ENCODE data around the gene THAP9.
"Not testable (repeated sequence)": the region's sequence is repeated elsewhere in the genome, so short reads cannot be mapped to it uniquely, and the experiment has no call there.

The THAP9 gene

DNA sequence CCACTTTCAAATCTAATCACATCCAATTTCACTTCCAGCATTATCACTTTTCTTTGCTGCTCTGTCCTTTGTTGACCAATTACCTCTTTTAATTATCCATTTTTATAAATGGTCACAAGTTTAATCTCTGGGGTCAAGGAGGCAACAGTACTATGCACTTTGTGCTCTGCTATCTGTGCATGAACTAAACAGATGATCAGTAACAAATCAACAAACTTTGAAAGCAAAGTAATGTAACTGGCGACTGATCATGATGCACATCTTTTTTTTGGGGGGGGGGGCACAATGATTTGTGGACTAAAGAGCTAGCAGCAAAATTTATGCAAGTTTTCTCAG is 8.1 kb upstream of the THAP9 start:
- DNase-seq (ENCODE audit: low read depth in 2 of 2), result no peak

DNA sequence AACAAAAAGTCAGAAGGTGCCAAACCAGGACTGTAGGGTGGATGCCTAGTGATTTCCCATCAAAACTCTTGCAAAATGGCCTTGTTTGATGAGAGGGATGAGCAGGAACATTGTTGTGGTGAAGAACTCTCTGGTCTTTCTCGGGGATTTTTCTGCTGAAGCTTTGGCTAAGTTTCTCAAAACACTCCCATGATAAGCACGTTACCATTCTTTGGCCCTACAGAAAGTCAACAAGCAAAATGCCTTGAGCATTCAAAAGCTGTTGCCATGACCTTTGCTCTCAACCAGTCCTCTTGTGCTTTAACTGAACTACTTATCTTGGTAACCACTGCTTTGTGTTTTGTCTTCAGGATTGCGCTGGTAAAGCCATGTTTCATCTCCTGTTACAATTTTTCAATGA is 6.6 kb upstream of the THAP9 start:
- no peak for DNase-seq (ENCODE audit: low read depth in 2 of 2)

DNA sequence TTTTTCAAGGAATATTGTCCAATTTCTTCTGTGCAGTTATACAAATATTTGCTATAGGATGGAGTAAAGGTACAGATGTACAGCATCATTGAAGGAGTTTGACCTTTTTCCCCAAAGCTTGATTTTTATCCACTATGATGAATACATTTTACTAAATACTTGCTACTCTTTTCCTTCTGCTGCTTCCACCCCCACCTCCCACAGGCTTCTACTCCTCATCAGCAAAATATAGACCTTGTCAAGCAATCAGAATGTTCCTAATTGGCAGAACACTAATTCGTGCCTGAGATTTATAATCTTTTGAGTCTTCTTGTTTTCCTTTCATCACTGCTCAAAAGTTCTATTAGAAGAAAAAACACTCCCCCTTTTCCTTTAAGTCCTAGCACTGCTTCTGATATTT is 3.8 kb upstream of the THAP9 start:
- DNase-seq (ENCODE audit: low read depth in 2 of 2), result no peak

DNA sequence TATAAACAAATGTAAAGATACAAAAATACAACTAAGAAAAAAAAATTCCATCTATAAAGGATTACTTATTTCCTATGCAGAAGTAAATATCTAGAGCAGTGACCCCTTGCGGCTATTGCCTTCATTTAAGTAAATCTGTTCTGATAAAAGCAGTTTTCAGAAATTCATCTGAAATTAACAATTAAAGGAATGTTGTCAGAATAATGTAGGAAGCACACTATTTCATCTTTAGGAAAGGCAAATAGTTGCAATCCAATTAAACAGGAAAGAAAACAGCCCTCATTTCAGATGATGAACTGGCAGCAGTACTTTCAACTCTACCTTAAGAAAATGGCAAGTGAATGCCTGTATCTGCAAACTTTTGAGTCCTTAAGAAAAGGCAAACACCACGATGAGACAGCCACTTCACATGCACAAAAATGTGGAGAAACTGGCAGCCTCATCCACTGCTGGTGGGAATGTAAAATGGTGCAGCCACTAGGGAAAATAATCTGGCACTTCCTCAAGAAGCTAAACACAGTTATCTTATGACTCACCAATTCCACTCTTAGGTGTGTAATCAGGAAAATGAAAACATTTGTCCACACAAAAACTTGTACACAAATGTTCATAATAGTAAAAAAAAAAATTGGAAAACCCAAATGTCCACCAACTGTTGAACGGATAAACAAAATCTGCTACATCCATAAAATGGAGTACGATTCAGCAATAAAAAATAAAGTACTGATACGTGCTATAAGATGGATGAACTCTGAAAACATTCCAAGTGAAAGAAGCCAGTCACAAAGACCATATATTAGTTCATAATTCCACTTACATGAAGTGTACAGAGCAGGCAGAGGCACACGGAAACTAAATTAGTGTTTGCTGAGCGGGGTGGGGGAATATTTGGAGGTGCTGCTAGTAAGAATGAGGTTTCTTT is 2.0 kb upstream of the THAP9 start:
- peak; percentile 75 to 81 for DNase-seq (ENCODE audit: low read depth in 2 of 2)

DNA sequence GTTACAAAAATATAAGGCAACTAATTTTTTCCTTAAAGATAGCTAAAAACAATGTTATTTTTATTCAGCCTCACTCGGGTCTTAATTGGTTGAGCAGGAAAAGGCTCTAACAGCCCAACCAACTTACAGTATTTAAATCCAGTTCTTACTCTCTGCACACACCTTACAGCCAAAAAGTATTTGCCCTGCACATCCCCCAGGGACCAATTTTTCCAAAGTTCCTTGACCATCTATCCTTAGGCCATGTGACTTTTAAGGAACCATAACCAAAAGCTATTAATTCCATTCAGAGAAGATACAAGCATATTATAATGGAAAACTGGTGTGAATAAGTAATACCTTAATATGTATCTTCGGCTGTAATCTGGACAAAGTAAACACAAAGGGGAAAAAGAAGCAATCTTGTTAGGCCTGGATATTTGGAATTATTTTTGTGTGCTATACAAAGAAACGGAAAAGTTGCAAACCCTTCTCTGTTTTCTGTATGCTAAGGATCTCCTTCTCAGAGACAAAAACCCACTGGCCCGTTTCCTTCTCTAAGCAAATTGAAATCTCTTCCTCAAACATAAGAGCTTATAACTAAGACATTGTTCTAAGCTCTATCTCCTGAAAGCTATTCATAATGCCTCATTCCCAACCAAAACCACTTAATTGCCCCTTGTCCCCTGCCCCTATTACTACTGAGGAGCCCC is 1.0 kb upstream of the THAP9 start:
- DNase-seq (ENCODE audit: low read depth in 2 of 2), result no peak

DNA sequence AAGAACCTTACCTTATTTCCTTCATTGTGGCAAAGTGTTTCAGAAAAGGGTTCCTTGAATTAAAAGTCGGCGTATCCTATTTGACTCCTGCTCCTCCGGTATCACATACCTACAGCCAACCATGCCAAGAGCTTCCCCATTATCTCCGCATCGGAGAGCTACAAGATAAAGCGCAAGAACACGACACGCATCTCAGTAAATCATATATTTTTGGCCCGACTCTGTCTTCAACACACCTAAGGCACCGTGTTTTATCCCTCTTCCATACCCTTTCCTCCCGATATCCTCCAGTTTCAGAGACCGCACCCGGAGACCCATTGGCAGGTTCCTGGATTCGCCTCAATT is 497 bp upstream of the THAP9 start:
- no peak for DNase-seq (ENCODE audit: low read depth in 2 of 2)

DNA sequence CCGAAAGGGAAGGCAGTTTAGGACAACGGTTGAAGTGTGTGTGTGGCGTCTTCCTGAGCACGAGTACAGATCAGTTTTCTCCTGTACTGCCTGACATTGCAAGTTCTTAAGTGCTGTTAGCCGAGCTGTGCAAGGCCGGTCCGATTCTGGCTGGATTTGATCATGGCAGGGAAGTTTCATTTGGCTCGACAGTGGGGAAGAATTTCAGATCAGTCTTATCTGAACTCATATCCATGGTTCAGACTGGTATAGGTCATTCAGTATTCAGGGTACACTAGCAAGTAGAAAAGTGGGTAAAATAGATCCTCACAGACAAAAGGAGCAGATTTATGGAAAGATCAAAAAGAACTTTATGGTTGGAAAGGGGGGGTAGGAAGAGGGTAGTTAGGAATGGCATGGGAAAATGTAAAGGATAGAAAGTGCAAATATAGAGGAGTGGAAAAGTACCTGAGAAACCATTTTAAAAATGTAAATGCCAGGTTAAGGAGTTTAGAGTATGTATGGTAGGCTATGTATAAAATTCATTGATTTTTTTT is 716 bp downstream of the THAP9 start:
- DNase-seq (ENCODE audit: low read depth in 2 of 2), result no peak

DNA sequence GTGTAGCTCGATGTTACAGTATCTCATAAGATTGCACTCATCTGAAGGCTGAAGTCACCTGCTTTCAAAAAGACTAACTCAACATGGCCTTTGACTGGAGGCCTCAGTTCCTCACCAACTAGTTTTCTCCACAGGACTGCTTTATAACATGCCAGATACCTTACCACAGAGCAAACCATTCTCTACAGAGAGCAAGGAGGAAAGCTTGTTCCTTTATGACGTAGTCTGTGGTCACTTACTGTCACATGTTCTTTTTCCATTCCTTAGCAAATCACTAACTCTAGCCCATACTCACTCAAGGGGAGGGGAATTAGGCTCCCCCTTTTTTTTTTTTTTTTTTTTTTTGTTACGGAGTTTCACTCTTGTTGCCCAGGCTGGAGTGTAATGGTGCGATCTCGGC is 3.2 kb downstream of the THAP9 start:
- DNase-seq (ENCODE audit: low read depth in 2 of 2), result no peak

DNA sequence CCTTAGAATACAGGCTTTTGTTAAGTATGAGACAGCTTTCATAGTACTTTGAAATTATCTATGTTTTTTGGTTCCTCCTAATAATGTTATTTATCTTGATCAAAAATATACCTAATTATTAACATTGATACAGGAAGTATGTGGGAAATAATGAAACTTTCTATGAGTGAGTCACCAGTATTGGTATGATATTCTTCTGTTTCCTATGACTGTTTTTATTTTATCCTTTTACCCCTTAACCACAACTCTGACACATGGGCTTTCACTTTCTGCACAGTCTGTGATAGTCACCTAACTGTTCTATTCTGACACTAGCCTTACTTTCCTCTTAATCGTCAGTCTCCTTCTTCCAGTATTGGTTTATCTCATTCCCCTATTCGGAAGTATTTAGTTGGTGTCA is 4.7 kb downstream of the THAP9 start:
- no peak for DNase-seq (ENCODE audit: low read depth in 2 of 2)

DNA sequence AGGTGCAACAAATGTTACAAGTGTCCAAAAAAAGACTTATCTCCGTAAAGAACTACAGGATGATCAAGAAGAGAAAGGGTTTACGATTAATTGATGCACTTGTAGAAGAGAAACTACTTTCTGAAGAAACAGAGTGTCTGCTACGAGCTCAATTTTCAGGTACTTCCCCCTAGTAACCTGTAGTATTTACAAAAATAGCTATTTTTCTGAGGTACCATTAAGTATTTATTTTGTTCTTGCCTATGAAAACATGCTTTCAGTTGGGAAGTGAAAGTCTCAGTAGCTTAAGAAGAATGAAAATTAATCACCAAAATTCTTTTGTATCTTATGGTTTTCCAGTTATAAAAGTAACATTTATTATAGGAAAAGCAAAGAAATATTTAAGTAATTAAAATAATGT is 5.9 kb downstream of the THAP9 start:
- DNase-seq (ENCODE audit: low read depth in 2 of 2), result no peak

DNA sequence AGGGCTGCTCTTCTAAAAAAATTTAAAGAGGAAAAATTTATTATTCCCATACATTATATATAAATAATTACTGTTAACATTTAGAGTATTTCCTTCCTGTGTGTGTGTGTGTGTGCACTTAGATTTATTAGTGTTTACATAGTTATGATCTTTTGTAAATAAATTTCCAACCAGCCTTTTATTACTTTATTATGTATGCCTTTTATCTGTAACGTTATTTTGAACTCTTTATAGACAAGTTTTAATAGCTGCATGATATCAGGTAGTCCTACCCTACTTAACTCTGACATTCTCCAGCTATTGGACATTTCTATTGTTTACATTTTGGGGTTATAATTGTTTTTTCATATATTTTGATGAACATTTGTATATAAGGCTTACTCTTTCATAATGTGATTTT is 8.8 kb downstream of the THAP9 start:
- no peak for DNase-seq (ENCODE audit: low read depth in 2 of 2)

DNA sequence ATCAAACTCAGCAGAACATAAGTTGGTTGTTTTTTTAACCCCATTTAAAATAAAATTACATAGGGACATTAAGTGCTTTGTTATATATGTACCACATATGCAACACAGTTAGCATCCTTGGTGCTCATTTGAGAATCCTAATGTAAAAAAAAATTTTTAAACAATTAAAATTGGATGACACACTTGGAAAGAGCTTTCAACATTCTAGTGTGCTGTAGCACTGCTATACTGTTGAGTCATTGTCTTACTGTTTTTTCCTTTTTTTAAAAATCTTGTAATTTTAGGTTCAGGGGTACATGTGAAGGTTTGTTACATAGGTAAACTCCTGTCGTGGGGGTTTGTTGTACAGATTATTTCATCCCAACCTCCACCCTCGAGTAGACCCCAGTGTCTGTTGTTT is 12.8 kb downstream of the THAP9 start:
- DNase-seq (ENCODE audit: low read depth in 2 of 2), result no peak

DNA sequence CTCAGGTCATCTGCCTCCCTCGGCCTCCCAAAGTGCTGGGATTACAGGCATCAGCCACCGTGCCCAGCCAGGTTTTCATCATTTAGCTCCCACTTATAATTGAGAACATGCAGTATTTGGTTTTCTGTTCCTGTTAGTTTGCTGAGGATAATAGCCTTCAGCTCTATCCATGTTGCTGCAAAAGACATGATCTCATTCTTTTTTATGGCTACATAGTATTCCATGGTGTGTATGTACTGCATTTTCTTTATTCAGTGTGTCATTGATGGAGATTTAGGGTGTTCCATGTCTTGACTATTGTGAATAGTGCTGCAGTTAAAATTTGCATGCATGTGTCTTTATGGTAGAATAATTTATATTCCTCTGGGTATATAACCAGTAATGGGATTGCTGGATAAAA is 13.4 kb downstream of the THAP9 start:
- DNase-seq (ENCODE audit: low read depth in 2 of 2), result not testable (repeated sequence)

DNA sequence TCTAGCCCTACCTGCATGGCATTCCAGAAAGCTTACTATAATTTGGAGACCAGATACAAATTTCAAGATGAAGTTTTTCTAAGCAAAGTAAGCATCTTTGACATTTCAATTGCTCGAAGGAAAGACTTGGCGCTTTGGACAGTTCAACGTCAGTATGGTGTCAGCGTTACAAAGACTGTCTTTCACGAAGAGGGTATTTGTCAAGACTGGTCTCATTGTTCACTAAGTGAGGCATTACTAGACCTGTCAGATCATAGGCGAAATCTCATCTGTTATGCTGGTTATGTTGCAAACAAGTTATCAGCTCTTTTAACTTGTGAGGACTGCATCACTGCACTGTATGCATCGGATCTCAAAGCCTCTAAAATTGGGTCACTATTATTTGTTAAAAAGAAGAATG is 17.6 kb downstream of the THAP9 start:
- no peak for DNase-seq (ENCODE audit: low read depth in 2 of 2)

DNA sequence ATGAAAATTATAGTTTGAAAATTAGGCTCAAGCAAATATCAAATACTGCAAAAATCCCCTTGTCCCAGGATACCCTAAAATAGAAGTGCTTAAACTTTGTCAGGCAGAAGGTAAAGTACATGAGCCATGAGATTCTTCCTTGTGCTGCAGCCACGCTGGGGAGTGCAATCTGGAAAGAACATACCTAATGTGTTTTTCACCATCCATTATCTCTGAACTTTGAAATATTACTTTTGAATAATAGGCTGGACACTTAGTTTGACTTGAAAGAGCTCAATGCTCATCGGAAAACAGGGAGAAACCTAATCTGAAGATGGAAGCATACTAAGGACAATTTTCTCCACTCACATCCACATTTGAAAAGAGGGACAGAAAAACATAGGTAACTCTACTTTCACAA is 18.9 kb downstream of the THAP9 start:
- no peak for DNase-seq (ENCODE audit: low read depth in 2 of 2)

DNA sequence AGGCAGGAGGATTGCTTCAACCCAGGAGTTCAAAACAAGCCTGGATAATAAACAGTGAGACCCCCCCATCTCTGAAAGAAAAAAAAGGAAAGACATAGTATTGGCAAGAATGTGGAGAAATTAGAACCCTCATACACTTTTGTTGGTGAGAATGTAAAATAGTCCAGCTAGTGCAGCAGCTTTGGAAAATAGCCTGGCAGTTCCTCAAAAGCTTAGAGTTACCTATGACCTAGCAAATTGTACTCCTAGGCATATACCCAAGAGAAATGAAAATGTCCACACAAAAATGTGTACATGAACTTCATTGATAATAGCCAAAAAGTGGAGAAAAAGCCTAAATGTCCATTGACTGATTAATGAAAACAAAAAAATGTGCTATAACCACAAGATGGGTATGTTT is 21.3 kb downstream of the THAP9 start:
- no peak for DNase-seq (ENCODE audit: low read depth in 2 of 2)

DNA sequence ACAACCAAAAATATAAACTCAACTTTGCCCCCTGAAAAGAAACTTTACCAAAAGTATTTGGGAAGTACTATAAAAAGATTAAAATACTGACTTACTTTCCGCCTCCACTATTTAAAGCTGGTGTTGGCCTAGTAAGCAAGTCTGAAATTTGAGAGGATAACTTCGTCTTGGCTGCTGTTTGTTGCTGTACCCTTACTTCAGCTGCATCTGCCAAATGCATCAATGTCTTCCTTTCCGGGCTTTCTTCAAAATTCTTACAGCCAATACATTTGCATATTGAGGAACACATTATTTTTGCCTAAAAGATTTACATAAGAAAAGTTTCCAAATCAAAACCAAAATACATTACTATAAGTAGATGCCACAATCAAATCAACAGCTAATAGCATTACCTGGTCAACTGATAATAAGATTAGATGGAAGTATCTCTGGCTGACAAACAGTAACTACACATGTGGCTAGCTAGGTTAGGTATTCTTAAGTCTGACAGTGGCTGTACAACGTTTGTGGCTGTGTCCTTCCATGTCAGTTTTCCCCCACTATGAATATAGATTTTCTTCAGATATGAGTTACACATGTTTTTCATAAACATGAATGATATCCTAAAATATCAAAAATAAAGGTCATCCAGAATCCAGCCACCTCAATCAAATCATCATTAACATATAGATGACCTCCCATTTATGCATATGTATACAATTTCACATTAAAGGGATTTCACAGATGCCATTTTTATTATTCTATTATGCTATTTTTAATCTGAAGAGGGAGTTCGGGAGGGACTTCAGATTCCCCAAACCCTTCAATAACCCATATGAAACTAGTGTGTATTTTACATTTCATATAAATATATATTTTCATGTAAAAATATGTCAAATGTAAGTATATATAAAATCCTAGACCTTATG is 30.6 kb downstream of the THAP9 start:
- no peak for DNase-seq (ENCODE audit: low read depth in 2 of 2)

DNA sequence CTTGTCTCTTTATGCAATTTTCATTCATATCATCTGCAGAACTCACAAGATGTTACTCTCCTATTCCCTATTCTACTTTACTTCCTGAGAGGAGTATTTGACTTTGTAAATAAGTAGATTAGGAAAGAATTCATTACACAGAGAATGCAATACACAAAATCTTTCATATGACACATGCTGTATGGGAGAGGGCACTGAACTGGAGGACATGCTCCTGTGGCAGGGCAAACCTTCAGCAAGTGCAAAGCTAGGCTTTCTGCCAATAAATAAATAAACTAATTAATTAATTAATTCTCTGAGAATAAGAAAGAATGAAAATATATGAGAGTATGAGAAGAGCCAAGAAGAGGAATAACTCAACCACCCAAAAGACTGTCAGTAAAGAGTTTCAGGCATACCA is 33.9 kb downstream of the THAP9 start:
- no peak for DNase-seq (ENCODE audit: low read depth in 2 of 2)

DNA sequence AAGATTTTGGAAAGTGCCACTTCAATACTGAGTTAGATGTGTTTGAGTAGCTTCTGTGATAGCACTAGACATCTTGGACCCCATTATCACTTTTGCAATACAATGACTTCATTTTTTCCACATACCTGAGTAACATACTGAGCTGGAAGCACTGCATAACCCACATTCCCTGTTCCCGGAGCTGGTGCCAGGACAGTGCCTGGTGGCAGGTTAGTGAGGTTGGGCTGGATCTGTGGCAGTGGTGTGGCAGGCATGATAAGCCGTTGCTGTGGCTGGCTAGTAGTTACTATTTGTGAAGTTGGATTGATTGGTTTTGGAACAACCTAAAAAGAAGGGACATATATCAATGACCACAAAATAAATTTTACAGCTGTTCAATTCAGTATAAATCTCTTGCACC is 38.9 kb downstream of the THAP9 start:
- no peak for DNase-seq (ENCODE audit: low read depth in 2 of 2)

DNA sequence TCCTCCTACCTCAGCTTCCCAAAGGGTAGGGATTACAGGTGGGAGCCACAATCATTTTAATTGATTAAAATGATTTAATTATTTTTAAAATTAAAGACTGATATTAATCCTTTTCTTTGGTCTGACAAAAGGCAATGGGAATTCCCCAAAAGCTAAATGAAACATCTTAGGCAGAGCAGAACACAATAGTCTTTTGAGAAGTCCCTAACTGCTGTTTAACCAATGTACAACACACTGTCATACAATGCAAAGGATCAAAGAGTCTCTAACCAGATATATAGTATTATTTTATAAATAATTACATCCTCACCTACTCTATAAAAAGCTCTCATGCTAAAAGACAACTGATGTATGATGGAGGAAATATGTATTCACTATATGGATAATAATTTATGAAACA is 47.0 kb downstream of the THAP9 start:
- DNase-seq (ENCODE audit: low read depth in 2 of 2), result no peak

DNA sequence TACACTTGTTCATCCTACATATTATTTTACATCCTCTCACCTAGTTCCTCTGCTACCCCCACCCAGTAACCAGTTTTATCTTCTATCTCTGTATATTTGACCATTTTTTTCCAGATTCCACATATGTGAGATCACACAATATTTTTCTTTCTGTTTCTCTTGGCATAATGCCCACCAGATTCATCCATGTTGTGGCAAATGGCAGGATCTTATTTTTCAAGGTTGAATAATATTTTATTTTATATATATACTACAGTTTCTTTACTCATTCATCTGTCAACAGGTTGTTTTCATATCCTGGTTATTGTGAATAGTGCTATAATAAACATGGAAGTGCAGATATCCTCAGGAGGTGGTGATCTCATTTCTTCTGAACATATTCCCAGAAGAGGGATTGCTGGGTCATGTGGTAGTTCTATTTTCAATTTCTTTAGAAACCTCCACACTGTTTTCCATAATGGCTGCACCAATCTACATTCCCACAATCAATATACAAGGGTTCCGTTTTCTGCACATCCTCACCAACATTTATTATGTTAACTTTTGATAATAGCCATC is 48.2 kb downstream of the THAP9 start:
- peak in 1 of 2 experiments; percentile 1 for DNase-seq (ENCODE audit: low read depth in 2 of 2)

DNA sequence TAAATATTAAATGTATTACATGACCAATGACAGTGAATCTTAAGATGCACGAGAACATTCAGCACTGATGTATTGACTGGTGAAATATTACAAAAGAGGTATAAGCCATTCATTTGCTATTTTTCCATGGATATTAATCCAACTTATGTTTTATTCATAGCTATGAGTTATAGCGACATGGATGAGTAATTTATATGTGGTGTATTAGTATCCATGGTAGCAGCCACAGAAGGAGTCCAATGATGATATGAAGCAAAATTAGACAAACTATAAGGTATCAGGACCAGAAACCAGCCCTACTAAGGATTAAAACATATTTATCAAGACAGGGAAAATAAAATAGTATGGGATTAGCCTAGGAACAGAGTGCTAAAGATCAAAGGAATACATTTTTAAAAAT is 50.7 kb downstream of the THAP9 start:
- DNase-seq (ENCODE audit: low read depth in 2 of 2), result no peak

Measured in fibroblast of skin of left quadriceps (primary cell).